ENCODE data around the gene TIAM1.

TIAM1 gene

DNA sequence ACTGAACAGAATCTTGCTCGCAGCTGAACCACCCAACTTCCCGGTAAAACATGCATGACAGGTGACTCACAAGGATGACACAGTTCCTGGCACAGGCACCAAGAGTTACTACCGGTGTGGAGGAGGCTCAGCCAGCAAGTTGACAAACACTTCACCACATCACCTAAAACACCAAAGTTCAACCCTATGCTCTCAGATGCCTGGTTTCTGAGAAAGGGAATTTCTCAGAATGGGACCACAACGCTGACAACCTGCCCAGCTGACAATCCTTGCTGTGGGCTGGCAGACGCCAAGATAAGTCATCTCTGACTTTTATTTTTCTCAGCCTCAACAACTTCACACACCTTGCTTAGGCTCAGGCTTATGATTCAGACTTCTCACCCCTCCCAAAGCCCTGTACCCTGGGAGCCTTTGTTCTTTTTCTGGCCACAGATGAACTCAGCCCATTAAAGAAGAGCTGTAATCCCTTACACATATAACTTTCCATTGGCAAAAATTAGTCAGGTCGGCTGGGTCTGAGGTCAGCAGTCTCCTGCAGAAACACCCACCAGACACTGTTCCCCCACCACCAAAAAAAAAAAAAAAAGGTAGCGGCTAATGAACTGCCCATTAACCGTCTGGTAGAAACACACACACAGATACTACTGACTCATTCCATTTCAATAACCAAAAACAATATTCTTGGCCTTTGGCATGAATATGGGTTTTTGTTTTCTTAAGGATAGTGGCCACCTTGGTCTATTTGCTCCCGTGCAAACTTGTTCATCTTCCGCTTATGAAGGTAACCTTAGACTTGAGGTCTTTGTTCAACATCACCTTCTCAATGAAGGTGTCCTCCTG lies 10.8 kb upstream of the TIAM1 start:
- DNase-seq, result peak; percentile 17

DNA sequence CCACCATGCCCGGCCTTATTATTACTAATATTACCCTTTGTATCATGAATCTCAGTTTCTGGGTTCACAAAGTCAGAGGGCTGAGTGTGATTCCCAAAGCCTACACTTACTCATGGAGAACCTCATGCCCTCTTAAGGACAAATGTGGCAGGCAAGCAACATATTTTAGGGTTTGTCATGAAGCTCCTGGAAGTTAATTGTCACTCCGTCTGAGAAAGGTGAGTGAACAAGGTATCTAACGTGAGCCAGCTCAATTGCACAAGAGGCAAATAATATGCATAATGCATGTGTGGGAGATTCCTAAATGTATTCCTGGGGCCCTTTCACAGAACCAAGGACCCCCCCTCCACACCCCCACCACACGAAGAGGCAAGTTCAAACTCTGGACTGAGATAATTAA lies 10.1 kb upstream of the TIAM1 start:
- no peak for DNase-seq

DNA sequence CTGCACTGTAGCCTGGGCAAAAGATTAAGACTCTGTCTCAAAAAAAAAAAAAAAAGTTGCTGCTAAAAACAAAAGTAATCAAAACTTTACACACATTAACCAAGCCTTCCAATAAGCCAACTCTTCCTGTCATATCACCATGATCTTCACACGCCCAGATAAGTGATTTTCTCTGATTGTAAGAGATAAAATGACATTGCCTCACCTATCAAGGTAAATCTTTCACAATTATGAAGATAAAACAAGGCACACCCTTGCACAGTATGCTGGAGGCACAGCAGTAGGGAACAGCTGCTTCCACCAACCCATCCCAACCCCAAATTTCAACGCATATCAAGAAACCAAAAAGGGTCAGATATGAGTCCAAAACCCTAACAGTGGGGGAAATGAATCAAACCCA lies 8.8 kb upstream of the TIAM1 start:
- DNase-seq, result no peak

DNA sequence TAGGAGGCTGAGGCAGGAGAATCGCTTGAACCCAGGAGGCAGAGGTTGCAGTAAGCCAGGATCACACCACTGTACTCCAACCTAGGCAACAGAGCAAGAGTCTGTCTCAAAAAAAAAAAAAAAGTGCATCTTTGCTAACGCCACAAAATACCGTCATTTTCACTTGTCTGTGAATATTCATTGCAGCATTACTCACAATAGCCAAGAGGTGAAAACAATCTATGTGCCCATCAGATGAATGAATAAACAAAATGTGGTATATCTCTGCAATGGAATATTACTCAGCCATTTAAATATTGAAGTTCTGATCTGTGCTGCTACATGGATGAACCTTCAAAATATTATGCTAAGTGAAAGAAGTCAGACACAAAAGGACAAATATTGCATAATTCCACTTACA lies 7.9 kb upstream of the TIAM1 start:
- no peak for DNase-seq

DNA sequence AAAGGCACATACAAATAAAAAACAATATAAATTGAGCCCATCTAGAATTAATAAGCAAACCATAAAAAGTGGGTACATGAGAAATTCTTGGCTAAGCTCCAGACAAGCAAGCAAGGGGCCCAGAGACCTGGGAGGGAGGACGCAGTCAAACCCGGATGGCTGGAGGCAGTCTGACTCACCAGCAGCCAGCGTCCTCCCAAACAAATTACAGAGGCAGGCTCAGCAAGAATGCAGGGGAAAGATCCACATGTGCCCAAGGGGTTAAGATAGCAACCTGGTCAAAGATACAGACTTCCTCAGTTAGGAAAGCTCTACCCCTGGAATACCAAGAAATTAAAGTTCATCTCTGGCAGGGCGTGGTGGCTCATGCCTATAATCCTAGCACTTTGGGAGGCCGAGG lies 7.4 kb upstream of the TIAM1 start:
- no peak for DNase-seq

DNA sequence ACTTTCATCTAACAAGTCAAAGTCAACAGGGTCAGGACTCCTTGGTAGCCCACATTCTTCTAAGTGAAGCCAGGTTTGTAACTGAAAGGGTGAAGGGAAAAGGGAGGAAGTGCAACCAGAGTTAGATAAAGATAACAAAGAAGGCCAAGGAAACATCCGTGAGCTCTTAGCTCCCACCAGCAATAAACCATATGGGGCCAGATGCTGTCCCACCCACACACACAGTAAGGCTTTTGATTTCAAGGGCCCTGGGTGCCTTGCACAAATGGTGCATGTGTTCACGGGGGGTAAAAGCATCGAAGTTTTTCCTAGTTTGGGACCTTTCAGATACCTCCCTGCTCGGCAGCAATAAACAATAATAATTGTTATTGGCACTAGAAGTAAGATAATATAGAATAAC lies 5.1 kb upstream of the TIAM1 start:
- DNase-seq, result no peak

DNA sequence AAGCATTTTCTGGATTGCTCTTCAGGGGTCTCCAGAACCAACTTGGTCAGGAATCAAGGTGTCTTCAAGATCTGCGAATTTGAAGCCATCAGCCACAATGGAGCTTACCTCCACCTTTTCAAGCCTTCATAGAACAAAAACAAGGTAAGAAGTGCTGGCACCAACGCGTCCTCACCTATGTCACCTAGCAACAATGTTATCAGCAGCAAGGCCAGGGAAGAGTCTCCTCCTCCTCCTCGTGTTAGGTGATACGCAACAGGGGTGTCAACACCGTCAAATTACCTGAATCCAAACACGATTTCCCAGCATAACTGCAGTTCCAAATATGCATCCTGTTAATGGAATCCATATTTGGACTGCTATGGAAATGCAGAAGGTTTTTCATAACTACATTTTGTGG lies 4.1 kb upstream of the TIAM1 start:
- DNase-seq, result no peak

DNA sequence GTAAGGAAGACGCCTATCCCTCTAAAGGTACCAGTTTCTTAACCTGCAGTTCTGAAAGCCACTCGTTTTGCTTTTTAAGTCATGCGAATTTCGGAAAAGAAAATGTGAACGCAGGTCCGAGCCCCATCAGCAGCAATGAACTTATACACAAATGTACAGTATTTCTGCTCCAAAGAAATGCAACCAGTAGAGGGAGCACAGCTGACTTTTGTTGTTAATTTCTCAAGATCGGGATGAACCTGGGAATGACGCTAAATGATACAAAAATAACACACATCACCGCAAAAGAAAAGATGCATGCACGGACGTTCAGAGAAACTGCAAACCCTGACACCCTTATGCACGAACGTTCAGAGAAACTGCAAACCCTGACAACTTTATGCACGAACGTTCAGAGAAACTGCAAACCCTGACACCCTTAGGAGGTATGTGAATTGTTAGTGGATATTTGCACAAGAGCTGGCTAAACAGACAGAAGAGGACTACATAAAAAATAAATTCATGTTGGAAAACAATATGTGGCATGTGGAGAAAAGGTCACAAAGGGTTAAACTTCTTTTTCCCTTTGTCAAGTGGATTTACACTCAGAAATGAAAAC lies 3.5 kb upstream of the TIAM1 start:
- no peak for DNase-seq

DNA sequence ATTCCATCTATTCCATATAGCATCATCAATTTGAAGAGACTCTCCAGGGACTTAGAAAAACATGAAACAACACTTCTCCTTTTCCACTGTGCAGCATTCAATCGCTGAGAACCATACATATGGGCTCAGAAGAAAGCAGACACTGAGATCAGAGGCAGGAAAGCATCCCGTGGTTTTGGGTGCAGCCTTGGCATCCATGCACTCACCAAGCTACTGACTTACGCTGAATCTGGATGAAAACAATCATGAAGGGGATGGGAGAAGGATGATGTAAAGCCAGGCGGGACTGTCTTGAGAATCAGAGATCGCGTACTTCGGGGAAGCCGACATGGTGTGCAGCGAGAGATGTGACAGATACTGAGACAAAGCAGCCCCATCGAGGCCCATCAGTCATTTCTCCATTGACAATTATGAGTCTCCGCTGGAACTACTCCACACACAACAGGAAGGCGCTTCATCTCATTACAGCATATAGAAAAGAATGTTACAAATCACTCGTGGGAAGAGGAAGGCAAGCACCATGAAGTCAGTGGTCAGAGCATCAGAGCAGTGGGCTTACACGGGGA lies 2.3 kb upstream of the TIAM1 start:
- no peak for DNase-seq

DNA sequence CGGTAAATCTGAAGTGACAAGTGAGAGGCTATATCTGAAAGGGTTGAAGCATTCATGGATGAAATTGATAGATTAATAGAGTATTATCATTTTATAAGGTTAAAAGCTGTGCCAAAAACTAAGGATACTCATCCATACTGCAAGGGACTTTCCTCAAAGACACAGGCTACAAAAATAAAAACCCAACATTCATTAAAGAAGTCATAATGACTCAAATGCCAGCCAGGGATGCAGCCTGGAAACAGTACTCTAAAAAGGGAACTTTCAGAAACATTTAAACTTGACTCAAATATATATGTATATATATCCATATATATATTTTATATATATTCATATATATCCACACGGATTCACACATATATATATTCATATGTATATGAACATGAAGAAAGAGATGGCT lies 1.1 kb upstream of the TIAM1 start:
- DNase-seq, result no peak

DNA sequence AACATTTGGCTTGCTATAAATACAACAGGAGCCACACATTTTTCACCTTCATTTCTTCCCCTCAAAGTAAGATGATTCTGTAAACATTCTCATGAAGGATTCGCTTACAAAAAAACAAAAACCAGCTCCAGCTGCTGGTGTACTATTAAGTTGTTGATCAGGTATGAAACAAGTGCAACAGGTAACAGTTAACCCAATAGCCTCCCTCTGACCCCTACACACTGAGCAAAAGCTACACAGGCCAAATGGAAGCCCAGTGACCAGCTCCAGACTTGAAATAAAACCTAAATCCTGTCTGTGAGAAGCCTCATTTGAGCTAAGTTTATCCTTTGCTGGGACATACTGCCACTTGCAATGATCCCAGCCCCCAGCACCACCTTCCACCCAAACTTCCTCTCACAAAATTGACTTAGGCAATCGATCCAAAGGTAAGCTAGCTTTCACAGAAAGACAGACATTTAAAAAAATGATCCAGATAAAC lies 991 bp downstream of the TIAM1 start:
- DNase-seq, result no peak

DNA sequence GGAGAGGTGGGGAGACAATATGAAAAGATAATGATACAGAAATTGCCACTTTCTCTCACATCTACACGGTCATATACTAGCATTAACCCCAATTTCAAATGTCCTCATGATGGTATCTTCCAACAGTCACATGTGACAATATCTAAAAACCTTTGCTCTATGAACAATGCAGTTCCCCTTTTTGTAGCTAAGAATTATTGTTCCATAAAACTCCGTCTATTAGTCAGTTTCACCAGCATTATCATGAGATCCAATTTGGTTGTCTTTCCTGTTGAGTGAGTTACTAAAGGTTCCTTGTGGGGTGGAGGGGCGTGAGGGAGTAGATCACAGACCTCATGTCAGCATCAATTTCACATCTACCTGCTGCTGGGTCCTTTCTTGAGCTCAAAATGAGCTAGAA lies 1.7 kb downstream of the TIAM1 start:
- no peak for DNase-seq

DNA sequence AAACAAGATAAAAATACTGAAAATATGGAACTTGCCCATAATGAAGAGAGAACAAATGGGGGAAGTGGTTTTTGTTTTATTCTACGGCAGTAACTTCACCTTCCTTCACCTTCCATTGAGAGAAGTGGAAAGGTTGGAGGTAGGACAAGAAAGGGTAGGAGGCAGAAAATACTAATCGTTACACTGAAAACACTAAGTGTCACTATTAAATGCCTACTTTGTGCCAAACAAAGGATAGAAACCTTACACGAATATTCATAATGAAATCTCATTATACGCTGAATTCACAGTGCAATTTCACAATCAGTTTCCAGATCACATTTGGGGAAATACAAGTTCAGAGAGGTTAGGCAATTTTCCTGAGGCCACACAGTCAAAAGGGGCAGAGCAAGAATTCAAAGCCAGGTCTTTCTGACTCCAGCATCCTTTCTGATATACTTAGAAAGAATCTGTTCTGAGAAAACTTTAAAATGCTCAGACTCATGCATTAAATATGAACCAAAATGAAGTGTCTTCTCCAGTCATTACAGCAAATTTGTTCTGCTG lies 3.0 kb downstream of the TIAM1 start:
- no peak for DNase-seq

DNA sequence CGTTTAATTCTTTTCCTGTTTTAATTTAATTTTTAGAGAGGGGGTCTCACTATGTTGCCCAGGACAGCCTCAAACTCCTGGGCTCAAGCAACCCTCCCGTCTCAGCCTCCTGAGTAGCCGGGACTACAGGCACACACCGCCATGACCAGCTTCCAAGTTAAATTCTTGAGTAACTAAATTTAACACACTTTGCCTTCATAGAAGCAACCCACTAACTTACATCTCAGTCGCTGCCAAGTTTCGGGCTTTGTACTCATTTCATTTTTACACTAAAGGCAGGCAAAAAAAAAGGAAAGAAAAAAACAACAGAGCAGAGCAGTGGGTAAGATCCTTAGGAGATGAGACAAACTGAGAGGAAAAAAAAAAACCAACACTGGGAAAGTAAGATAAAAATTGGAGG lies 3.5 kb downstream of the TIAM1 start:
- no peak for DNase-seq

DNA sequence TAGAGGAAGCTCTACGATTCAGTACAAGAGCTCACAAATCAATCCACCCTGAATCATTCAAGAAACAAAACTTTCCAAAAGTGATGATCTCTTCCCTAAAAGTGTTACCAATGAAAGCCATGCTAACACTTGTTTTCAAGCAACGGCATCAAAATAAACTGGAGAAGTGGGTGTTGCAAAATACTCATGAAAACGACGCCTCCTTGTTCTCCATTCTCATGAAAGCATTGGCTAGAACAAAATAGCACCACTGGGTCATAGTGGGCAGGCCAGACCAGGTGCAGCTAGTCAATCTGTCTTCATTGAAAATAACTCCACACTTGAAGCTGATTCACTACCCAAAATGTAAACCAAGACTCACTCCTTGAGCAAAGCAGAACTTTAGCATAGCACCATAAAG lies 4.3 kb downstream of the TIAM1 start:
- no peak for DNase-seq

DNA sequence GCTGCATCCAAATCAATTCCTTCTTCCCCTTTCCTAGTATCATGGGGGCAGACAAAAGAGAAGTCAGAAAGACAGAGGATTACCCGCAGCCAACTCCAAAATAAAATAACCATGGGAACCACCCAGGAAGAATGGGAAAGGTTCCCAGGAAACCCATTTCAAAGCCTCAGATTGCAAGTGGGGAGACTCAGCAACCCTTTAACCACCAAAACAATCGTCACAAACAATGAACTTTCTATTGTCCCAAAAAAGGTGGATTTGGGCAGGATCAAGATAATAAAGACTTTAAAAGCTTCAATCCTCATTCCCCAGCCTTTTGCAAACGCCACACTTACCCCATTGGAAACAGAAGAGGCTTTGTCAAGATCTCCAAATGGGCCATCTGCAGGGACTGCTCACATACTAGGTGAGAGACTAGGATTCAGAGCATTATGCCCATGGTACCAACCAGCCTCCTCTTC lies 5.1 kb downstream of the TIAM1 start:
- no peak for DNase-seq

DNA sequence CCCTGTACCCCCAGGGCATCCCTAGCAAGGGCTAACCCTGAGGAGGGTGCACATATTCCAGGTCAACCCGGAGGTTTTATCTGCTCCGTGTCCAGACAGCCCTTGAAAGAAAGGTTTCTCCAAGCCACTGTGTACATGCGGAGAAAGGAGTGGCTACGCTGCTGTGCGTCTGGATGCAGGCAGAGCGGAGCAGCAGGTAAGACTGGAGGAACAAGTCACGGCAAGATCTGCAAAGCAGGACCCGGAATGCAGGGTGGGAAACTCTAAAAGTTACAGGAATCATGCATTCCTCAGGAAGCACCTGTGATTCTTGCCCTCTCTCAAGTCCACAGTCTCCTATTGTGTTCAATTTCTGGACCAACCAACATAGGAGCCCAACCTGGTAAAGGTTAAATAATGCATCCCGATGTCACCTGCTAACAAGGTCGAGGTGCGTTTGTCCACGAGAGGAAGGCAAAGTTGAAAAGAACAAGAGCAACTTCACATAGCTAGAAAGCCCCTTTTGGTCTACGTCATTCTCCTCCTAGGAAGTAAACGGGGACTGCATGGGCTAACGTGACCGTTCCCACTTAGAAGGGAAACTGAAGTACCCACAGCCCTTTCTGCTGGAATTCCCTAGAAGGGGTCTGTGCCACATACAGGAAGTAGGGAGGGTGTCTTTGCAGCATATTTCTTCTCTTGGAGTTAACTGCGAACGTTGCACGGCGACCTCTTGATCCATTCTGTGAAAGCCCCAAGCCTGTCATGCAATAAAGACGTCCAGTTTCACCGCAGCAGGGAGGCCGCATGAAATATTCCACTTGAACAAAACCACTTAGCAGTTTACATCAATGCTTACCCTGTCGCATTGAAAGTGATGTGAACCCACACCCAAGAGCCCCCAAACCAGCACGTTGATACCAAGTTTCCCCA lies 5.8 kb downstream of the TIAM1 start:
- no peak for DNase-seq

DNA sequence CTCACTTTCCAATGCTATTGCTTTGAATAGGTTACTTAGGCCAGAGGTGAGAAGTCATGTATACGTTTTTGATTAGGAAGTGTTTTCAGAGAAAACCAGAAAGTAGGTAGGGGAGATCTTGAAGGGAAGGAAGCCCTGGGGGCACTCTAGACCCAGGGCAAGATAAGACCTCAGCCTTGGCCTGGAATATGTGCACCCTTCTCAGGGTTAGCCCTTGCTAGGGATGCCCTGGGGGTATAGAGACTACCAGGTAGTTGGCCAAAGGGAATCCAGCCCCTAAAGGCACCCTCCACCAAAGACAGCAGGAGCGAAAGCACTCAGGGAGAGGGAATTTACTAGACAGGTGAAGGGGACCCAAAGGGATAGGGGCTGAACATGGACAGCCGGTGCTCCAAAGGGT lies 7.0 kb downstream of the TIAM1 start:
- DNase-seq, result no peak

DNA sequence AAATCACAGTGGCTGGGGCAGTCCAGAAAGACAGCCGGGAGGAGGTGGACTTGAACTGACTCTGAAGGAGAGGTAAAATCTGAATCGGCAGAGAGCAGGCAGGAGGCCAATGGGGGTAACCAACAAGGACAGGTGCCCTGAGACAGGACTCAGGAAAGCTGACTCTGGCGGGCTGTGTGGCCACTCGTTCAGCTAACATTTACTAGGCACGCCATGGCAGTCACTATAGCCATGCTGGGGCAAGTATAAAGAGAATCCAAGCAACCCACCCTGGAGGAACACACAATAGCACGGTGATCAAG lies 7.4 kb downstream of the TIAM1 start:
- DNase-seq, result no peak

DNA sequence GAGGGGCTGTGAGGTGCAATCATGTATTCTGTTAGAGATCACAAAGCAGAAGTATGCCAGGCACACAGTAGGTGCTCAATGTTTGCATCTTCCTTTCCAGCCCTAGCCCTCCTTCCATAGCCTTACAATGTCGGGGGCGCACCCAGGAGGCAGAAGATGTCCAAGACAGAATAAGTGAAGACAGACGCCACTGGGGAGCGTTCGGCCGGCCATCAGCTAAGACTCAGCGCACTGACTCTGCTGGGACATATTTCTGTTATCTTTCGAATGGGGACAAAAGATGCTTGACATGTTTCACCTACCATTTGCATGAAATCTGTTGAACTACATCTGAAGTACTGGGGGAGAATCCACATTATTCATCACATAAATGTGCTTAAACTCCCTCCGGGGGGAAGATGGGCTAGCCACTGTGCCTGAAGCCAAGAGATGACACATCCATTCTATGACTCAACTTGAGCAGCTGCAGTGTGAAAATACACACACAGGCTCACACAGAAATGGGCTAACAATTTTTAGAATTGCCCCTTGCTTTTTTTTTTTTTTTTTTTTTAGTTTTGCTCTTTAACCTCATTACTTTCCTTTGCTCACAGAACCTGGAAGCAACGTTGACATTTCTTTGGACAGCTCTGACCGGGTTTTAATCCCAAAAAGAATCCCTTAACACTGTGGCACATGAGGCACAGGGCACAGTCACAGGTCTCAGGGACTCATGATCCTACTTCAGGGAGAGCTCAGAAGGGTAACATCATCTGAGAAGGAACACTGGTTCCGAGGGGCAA lies 7.9 kb downstream of the TIAM1 start:
- no peak for DNase-seq

DNA sequence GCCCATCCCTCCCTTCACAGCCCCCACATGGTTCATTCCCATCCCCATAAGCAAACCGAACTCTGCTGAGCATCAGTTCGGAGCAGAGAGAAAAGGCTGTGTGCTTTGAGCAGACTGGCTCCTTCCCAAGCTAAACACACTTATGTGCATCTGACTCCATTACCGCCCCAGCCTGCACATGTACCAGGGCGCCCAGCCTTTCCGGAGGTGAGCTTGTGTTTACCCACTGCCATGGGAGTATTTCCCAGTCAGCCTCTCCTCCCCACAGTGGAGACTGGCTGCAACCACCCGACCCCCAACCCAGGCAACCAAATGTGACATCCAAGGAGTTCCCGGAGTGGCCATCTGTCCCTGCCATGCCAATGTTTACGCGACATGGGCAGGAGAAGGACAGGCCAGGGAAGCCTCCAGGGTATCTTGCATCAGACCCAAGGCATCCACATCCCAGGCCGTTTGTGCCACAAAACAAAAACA lies 9.4 kb downstream of the TIAM1 start:
- DNase-seq, result no peak

DNA sequence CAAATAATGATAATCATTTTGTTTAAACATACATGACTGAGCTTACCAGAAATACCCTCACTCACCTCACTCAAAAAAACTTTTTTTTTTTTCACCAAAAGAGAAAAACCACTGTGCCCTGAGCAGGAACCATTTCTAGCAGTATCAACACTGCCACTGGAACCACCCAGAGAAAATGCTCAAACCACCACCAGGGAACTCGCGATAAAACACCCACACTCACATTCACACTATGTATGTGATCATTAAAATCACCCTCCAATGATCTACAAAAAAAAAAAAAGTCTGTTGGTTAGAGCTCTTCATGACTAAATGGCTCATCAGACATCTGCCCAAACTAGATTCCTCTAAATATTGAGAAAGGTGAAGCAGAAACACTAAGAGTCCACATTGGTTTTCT lies 11.5 kb downstream of the TIAM1 start:
- DNase-seq, result no peak

All from KG1 (cell line).